Activated naive CD4-positive, alpha-beta T cell treated with anti-CD3 and anti-CD28 coated beads for 36 hours (primary cell): ENCODE data around the gene GTF2A1. TPM values are rescaled to one million over a fixed set of nuclear protein-coding genes. Genes with fewer than 3 reads are reported as not detected.

Source experiments
- CTCF ChIA-PET: fragments of 350-600 bp; sonication (Branson Sonifier 250); formaldehyde crosslinking; loops from one replicate; lab custom pipeline; 2021; ENCODE audit warnings: antibody characterized with exemption; lab: Charles Lee
- DNase-seq: peaks from one replicate; pipeline ENCODE4 v3.0.0-alpha.2; 2020
- H3K27ac Mint-ChIP-seq: one replicate; pipeline ENCODE4 v1.8.0; 2021; ENCODE audit warnings: mild to moderate bottlenecking, mixed read lengths
- H3K27me3 Mint-ChIP-seq: one replicate; pipeline ENCODE4 v1.8.0; 2021; ENCODE audit warnings: low read depth, mixed read lengths
- H3K36me3 Mint-ChIP-seq: one replicate; pipeline ENCODE4 v1.8.0; 2021; ENCODE audit warnings: low read depth, mixed read lengths
- H3K4me1 Mint-ChIP-seq: one replicate; pipeline ENCODE4 v1.8.0; 2021; ENCODE audit warnings: low read depth, mixed read lengths
- H3K4me3 Mint-ChIP-seq: one replicate; pipeline ENCODE4 v1.8.0; 2021; ENCODE audit warnings: mild to moderate bottlenecking, moderate library complexity, mixed read lengths
- H3K9me3 Mint-ChIP-seq: one replicate; pipeline ENCODE4 v1.8.0; 2021; ENCODE audit warnings: mixed read lengths
- intact Hi-C: fragments of 100-400 bp; cut with micrococcal nuclease; formaldehyde crosslinking; loops from one replicate; pipeline ENCODE4 v1.15.1; 2023
- total RNA-seq, 2 experiments: library from RNA; stranded (reverse); gene quantifications; one replicate each; pipeline ENCODE4 v1.2.3, GENCODE V29; 2021

Gene GTF2A1
- total RNA-seq, 2 experiments from 2014 or later = 38.3 to 42.9 TPM

DNA sequence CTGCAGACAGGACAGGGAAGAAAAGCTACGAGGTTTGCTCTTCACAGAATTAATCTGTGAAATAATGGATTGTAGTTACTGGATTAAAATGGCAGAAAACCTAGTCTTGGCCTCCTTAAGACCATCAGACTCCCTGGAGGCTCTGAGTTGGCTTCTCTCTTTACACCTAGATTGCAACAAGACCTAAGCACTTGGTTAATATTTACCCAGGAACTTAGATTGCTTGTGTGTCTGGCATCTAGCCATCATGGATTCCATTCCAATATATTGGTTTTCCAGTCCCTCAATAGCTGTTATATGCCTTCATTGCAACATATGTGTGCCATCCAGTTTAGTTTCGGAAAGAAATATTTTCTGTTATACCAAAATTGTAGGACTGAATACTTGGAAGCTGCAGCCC is 1.9 kb upstream of the GTF2A1 start:
- Mint-ChIP-seq H3K9me3 (no peaks in the 10 kb centered on the region), H3K4me3 (no peak overlapping the region), H3K4me1 (peaks cover 14% of the 10 kb centered on the region), H3K36me3 (peaks cover 5% of the 10 kb centered on the region), H3K27me3 (no peaks in the 10 kb centered on the region), H3K27ac (no peak overlapping the region)
- DNase-seq = no peak
- intact Hi-C loops = loop anchor here (5.0 kb wide), 1 partner anchor 215 kb away; no protein-coding TSS in a partner anchor
- CTCF ChIA-PET = no interaction called here

DNA sequence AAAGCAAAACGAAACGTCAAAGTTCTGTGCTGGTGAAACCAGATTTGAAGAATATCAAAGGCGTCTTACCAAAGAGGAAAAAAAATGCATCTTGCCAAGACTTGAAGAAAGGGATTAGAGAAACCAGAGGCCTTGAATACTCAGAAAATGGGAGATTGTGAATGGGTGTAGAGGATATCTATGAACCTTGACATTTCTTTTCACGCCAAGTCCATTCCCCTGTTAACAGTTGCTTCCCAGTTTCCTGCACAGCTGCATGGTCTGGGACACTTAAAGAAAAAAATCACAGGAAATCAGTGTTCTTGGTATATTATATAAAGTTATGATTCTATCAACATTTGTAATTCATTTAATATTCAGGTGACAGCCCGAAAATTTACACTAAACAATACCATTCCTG is 1.4 kb upstream of the GTF2A1 start:
- H3K27me3 Mint-ChIP-seq = no peaks in the 10 kb centered on the region
- no peaks in the 10 kb centered on the region for H3K9me3 Mint-ChIP-seq
- peak overlapping the region; percentile 98 for H3K27ac Mint-ChIP-seq
- CTCF ChIA-PET = interaction anchor here (1.7 kb wide), 1 partner anchor 52 kb away, joined by 4 read pairs; no protein-coding TSS in a partner anchor
- peaks cover 17% of the 10 kb centered on the region for H3K4me1 Mint-ChIP-seq
- H3K36me3 Mint-ChIP-seq = peaks cover 5% of the 10 kb centered on the region
- intact Hi-C loops = loop anchor here (5.0 kb wide), 1 partner anchor 215 kb away; no protein-coding TSS in a partner anchor
- peak overlapping the region; percentile 84 for H3K4me3 Mint-ChIP-seq
- no peak for DNase-seq

DNA sequence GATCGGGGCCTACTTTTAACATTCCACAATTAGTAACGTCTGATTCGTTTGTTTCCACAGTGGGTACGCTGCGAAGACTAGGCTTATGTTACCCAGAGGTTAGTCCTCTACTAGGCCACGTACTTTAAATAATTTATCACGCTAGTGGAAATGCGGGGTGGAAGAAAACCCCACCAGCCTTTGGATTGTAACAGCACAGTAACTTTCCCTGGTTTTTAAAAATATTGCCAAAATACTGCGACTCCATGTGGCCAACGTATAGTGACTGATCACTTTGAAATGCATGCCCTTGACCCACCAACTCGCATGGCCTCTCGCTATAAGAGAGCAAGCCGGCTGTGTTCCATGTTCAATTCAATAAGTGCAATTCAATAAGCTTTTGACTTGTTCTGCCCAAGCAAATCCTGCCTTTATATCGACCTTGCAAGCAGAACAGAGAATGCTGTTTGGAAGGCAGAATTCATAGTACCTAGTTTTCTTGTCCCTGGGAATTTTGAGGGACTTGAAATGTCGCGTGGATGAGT is 882 bp upstream of the GTF2A1 start:
- no peaks in the 10 kb centered on the region for H3K27me3 Mint-ChIP-seq
- peak overlapping the region; percentile 98 for H3K27ac Mint-ChIP-seq
- intact Hi-C loops = loop anchor here (1.0 to 5.0 kb wide), 5 partner anchors 216 to 634 kb away; partner anchors contain the start of gene SEL1L
- CTCF ChIA-PET = interaction anchor here (0.8 to 1.7 kb wide), 4 partner anchors 34 to 310 kb away, joined by 3 to 5 read pairs (median 4); no protein-coding TSS in a partner anchor
- DNase-seq = no peak
- H3K9me3 Mint-ChIP-seq = no peaks in the 10 kb centered on the region
- peaks cover 7% of the 10 kb centered on the region for H3K36me3 Mint-ChIP-seq
- peak overlapping the region; percentile 84 for H3K4me3 Mint-ChIP-seq
- peaks cover 22% of the 10 kb centered on the region for H3K4me1 Mint-ChIP-seq

DNA sequence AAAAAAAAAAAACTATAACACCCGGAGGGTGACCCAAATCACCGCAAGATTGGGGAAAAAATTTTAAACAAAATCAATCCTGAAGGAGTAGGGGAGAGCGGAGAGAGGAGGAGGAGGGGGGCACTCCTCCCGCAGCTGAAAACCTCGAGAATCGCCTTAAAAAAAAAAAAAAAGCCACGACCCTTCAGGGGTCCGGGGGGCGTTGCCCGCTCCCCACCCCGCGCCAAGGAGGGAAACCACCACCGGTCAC is 254 bp downstream of the GTF2A1 start:
- intact Hi-C loops = loop anchor here (2.0 to 5.0 kb wide), 2 partner anchors 217 to 232 kb away; no protein-coding TSS in a partner anchor
- no peak for DNase-seq
- Mint-ChIP-seq H3K4me1 (peaks cover 27% of the 10 kb centered on the region), H3K27me3 (no peaks in the 10 kb centered on the region), H3K9me3 (no peaks in the 10 kb centered on the region), H3K27ac (peak overlapping the region; percentile 98), H3K4me3 (peak overlapping the region; percentile 84), H3K36me3 (peaks cover 16% of the 10 kb centered on the region)
- CTCF ChIA-PET = interaction anchor here (1.1 kb wide), 1 partner anchor 244 kb away, joined by 5 read pairs; no protein-coding TSS in a partner anchor

DNA sequence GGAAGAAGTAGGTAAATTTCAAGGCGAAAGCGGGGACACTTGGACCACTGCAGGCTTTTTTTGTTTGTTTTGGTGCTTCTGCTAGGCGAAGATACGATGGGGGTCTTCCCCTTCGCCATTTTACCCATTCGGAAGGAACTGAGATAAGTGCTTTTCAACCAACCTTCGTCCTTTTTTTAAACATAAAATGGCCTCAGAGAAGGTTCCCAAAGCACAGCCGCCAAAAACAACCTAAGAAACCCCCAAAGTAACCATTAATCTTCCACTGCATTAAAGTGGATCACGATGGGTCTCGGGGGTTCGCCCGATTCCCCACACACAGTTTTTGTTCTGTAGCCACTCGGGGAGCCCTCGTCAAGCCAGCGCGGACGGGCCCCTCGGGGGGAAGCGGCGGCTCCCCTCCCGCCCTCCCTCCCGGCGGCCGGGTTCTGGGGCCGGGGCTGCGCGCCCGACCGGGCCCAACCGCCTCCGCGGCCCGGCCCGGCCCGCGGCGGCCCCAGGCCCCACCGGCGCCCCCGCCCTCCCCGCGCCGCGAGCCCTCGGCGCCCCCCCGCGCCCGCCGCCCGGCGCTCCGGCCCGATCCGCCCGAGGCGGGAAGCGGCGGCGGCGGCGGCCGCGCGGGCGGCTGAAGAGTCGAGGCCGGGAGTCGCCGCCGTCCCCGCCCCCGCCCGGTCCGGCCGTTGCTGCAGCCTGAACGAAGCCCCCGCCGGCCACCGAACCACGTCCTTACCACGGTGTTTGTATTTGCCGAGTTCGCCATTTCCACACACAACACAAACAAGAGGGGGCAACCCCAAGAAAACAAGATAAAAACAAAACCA is 790 bp downstream of the GTF2A1 start:
- peaks cover 30% of the 10 kb centered on the region for H3K4me1 Mint-ChIP-seq
- H3K36me3 Mint-ChIP-seq = peaks cover 20% of the 10 kb centered on the region
- peak overlapping the region; percentile 94 for H3K4me3 Mint-ChIP-seq
- DNase-seq = peak; percentile 29
- intact Hi-C loops = loop anchor here (1.0 to 5.0 kb wide), 10 partner anchors 19 to 279 kb away; partner anchors contain the start of genes CEP128 and TSHR
- peak overlapping the region; percentile 100 for H3K27ac Mint-ChIP-seq
- no peaks in the 10 kb centered on the region for H3K9me3 Mint-ChIP-seq
- H3K27me3 Mint-ChIP-seq = no peaks in the 10 kb centered on the region
- CTCF ChIA-PET = interaction anchor here (0.7 to 1.4 kb wide), 3 partner anchors 26 to 251 kb away, joined by 3 to 4 read pairs (median 4); no protein-coding TSS in a partner anchor

DNA sequence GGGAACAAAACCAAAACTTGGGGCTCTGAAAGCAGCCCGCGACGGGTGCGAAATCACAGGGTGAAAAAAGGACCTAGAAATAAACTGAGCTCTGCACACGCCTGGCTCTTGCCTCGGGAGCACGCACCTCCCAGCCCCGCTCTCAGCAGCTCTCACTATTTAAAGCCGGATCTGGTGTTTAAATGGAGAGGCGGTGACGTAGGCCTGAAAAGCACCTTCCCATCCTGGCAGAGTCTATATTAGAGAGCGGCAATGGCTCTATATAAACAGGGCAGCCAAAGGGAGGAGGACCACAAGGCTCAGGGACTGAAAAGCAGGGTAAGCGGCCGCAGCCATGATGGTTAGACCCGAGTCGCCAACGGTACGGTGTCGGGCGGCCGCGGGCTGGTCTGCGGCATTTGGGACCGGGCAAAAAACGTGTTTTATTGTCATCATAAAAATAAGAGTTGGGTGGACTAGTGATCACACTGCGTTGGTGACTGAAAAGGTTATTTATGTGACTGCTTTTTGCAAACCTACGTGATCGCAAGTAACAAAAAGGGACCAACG is 1.5 kb downstream of the GTF2A1 start:
- Mint-ChIP-seq H3K9me3 (no peaks in the 10 kb centered on the region), H3K27ac (peak overlapping the region; percentile 100), H3K4me1 (peaks cover 30% of the 10 kb centered on the region), H3K36me3 (peaks cover 23% of the 10 kb centered on the region), H3K4me3 (peak overlapping the region; percentile 94), H3K27me3 (no peaks in the 10 kb centered on the region)
- peak; percentile 90 for DNase-seq
- CTCF ChIA-PET = interaction anchor here (0.6 to 1.5 kb wide), 5 partner anchors 25 to 251 kb away, joined by 3 to 6 read pairs (median 4); no protein-coding TSS in a partner anchor
- intact Hi-C loops = loop anchor here (1.0 to 2.0 kb wide), 8 partner anchors 18 to 278 kb away; partner anchors contain the start of genes CEP128 and TSHR

DNA sequence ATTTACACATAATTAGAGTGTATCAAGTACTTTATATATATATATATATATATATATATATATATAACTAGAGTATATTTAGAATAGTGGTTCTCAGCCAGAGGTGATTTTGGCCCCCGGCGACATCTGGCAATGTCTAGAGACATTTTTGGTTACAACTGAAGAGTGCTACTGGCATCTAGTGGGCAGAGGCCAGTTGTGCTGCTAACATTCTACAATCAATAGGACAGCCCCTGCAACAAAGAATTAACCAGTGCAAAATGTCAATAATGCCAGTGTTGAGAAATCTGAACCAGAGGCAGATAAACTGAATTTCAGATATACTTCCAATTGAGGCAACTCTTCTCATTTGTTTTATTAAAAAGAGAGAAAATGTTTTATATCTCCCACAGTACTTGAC is 8.9 kb downstream of the GTF2A1 start:
- Mint-ChIP-seq H3K9me3 (no peaks in the 10 kb centered on the region), H3K36me3 (peaks cover 55% of the 10 kb centered on the region), H3K4me1 (peaks cover 38% of the 10 kb centered on the region), H3K4me3 (no peak overlapping the region), H3K27me3 (no peaks in the 10 kb centered on the region), H3K27ac (no peak overlapping the region)
- DNase-seq = peak; percentile 26
- intact Hi-C loops = no loop called here
- CTCF ChIA-PET = no interaction called here

DNA sequence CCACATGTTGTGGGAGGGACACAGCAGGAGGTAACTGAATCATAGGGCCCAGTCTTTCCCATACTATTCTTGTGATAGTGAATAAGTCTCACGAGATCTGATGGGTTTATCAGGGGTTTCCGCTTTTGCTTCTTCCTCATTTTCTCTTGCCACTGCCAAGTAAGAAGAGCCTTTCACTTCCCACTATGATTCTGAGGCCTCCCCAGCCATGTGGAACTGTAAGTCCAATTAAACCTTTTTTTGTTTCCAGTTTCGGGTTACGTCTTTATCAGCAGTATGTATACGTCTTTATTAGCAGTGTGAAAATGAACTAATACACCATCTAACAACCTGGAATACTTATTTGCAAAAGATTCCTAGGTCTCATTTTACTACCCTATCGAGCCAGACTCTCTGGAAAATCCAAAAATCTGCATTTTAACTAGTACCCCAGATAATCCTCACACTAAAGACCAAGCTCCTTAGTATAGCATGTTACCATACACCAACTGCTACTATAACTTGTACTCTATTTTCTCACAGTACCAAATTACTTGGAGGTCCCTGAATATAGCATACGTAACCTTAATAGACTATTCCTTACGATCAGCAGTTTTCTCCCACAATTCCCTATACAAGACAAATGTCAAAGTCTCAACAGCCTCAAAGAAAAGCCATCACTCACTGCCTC is 11.5 kb downstream of the GTF2A1 start:
- DNase-seq = no peak
- Mint-ChIP-seq H3K27me3 (no peaks in the 10 kb centered on the region), H3K4me3 (no peak overlapping the region), H3K9me3 (no peaks in the 10 kb centered on the region), H3K36me3 (peaks cover 54% of the 10 kb centered on the region), H3K27ac (no peak overlapping the region), H3K4me1 (peaks cover 45% of the 10 kb centered on the region)
- intact Hi-C loops = no loop called here
- CTCF ChIA-PET = no interaction called here

DNA sequence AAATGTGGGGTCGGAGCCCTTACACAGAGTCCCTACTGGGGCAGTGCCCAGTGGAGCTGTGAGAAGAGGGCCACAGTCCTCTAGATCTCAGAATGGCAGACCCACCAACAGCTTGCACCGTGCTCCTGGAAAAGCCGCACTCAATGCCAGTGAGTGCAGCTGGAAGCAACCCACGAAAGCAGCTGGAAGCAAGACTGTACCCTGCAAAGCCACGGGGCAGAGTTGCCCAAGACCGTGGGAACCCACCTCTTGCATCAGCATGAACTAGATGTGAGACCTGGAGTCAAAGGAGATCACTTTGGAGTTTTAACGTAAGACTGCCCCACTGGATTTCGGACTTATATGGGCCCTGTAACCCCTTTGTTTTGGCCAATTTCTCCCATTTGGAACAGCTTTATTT is 12.3 kb downstream of the GTF2A1 start:
- H3K36me3 Mint-ChIP-seq = peaks cover 55% of the 10 kb centered on the region
- H3K4me1 Mint-ChIP-seq = peaks cover 43% of the 10 kb centered on the region
- intact Hi-C loops = no loop called here
- no peaks in the 10 kb centered on the region for H3K9me3 Mint-ChIP-seq
- no peak overlapping the region for H3K4me3 Mint-ChIP-seq
- DNase-seq = no peak
- H3K27me3 Mint-ChIP-seq = no peaks in the 10 kb centered on the region
- CTCF ChIA-PET = interaction anchor here (0.9 kb wide), 1 partner anchor 37 kb away, joined by 3 read pairs; no protein-coding TSS in a partner anchor
- no peak overlapping the region for H3K27ac Mint-ChIP-seq

DNA sequence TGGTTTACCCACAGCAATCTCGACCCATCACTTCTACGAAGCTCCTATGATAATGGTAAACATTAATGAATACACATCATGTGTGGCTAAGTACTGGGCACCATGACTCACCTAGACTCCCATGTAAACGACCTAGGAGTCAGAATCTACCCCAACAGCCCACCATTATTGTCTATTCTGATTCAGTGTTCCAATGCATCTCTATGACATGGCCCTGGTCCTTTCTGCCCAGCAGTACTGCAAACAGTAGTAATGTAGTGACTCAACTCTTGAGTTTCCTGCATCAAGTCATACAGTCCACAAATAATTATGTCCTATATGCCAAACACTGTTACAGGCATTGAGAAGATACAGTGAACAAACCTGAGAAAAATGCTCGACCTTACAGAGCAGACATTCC is 14.6 kb downstream of the GTF2A1 start:
- peak overlapping the region; percentile 55 for H3K27ac Mint-ChIP-seq

DNA sequence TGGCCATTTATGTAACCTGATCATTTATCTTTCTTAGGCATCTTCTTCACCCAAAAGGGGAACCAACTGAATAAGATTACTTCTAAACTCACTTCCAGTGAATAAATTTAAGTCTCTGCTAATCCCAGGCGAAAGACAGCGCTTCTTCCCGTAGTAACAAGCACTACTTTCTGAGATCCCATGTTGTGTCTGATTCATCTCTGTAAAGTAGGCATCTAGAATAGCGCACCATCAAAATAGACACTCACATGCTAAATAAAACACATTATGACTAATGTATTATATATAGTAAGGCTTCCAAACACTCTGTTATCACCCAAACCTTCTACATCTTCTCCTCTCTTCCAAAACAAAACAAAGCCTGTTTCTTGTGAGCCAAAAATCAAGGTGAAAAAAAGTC is 15.1 kb downstream of the GTF2A1 start:
- no peaks in the 10 kb centered on the region for H3K9me3 Mint-ChIP-seq

More for the DNA sequence above, 14.6 kb downstream of the GTF2A1 start:
- intact Hi-C loops = no loop called here
- Mint-ChIP-seq H3K9me3 (no peaks in the 10 kb centered on the region), H3K4me1 (peaks cover 35% of the 10 kb centered on the region), H3K27me3 (no peaks in the 10 kb centered on the region), H3K4me3 (no peak overlapping the region), H3K36me3 (peaks cover 56% of the 10 kb centered on the region)
- no peak for DNase-seq
- CTCF ChIA-PET = no interaction called here

DNA sequence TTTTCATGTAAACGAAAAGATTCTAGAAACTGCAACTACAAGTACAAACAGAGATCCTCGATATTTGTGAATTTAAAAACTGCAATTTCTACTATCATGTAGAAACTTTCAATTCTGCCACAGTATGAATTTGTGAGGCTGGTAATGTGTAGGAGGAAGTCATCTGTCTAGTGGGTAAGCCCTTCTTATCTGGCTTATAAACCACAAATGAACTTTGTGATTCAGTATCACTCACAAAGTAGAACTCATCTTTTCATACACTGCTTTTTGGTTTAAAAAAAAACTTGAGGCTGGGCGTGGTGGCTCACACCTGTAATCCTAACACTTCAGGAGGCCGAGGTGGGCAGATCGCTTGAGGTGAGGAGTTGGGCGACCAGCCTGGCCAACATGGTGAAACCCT is 20.7 kb downstream of the GTF2A1 start:
- Mint-ChIP-seq H3K4me3 (no peak overlapping the region), H3K36me3 (peaks cover 44% of the 10 kb centered on the region), H3K27ac (no peak overlapping the region), H3K4me1 (peaks cover 29% of the 10 kb centered on the region), H3K9me3 (no peaks in the 10 kb centered on the region), H3K27me3 (no peaks in the 10 kb centered on the region)
- intact Hi-C loops = loop anchor here (1.0 to 2.0 kb wide), 2 partner anchors 8 to 19 kb away; no protein-coding TSS in a partner anchor
- CTCF ChIA-PET = no interaction called here
- no peak for DNase-seq

More for the DNA sequence above, 15.1 kb downstream of the GTF2A1 start:
- Mint-ChIP-seq H3K27me3 (no peaks in the 10 kb centered on the region), H3K27ac (no peak overlapping the region), H3K4me3 (no peak overlapping the region), H3K4me1 (peaks cover 37% of the 10 kb centered on the region), H3K36me3 (peaks cover 57% of the 10 kb centered on the region)
- intact Hi-C loops = no loop called here
- CTCF ChIA-PET = no interaction called here
- DNase-seq = no peak
